DOHH2 (cell line): Measurements from ENCODE around the gene FAM221B.

Source experiments
- EZH2phosphoT487 ChIP-seq: fragments of 200-600 bp; sonication (generic); IDR thresholded peaks from 2 replicates; pipeline ENCODE4 v1.6.1; 2017; ENCODE audit warnings: borderline replicate concordance, mild to moderate bottlenecking, antibody characterized with exemption, low read length, moderate library complexity, mixed read lengths
- TF ChIP-seq, protein P1 (sequence below): fragments of 200-600 bp; sonication (generic); IDR thresholded peaks from one replicate; pipeline ENCODE4 v1.5.1; 2014; ENCODE audit warnings: antibody characterized with exemption, mild to moderate bottlenecking, low read depth, low read length; ENCODE audit not compliant: poor library complexity, severe bottlenecking

DNA sequence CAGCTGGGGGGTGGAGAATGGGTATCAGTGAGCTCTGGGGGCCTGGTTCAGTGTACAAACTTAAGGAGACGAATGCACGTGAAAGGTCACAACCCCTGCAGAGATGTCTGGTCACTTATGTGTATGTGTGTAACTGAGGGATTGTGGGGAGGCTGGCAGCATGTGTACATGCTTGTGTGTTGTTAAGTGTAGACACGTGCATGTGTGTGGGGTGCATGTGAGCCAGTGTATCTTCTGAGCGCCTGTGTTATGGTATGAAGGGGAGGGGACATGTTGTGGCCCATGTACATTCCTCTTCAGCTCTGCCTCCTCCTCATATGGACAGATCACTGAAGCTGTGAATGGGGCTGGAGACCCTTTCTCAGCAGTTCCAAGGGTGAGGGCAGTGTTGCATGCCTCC is 2.5 kb upstream of the FAM221B start:
- no peak for TF ChIP-seq EZH2phosphoT487
- TF ChIP-seq, protein P1, sequence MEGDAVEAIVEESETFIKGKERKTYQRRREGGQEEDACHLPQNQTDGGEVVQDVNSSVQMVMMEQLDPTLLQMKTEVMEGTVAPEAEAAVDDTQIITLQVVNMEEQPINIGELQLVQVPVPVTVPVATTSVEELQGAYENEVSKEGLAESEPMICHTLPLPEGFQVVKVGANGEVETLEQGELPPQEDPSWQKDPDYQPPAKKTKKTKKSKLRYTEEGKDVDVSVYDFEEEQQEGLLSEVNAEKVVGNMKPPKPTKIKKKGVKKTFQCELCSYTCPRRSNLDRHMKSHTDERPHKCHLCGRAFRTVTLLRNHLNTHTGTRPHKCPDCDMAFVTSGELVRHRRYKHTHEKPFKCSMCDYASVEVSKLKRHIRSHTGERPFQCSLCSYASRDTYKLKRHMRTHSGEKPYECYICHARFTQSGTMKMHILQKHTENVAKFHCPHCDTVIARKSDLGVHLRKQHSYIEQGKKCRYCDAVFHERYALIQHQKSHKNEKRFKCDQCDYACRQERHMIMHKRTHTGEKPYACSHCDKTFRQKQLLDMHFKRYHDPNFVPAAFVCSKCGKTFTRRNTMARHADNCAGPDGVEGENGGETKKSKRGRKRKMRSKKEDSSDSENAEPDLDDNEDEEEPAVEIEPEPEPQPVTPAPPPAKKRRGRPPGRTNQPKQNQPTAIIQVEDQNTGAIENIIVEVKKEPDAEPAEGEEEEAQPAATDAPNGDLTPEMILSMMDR = no peak
